ENCODE results near the gene STAC3. TPM values are rescaled to one million over a fixed set of nuclear protein-coding genes. Genes with fewer than 3 reads are reported as not detected.

Gene STAC3
- total RNA-seq (2022; extraction: Qiagen RNA extraction; ENCODE audit: low read depth): 0.16 to 0.57 TPM (median 0.27 TPM) in 5 replicates

DNA sequence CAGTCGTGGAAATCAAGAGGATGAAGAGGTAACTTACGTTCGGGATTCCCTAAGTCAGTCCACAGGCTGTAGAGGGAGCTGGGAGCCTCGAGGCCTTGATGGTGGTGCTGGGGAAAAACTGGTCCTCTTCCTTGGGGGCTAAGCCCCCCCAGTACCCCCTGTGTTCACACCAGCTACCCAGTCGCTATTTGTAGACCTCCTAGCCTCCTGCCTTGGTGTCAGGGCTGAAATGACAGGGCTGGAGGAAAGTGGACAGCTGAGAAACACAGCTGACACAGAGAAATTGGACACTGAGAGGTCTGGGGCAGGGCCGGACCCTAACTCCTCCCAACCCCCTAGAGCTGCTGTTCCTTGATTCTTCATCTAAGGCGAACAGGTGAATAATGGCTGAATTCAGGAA lies at the start of gene STAC3:
Gene STAC3 (minus strand): TSS at position 232 of the 400 bp plus-strand sequence. CDS start 1,551 bp downstream, outside the sequence.

DNA sequence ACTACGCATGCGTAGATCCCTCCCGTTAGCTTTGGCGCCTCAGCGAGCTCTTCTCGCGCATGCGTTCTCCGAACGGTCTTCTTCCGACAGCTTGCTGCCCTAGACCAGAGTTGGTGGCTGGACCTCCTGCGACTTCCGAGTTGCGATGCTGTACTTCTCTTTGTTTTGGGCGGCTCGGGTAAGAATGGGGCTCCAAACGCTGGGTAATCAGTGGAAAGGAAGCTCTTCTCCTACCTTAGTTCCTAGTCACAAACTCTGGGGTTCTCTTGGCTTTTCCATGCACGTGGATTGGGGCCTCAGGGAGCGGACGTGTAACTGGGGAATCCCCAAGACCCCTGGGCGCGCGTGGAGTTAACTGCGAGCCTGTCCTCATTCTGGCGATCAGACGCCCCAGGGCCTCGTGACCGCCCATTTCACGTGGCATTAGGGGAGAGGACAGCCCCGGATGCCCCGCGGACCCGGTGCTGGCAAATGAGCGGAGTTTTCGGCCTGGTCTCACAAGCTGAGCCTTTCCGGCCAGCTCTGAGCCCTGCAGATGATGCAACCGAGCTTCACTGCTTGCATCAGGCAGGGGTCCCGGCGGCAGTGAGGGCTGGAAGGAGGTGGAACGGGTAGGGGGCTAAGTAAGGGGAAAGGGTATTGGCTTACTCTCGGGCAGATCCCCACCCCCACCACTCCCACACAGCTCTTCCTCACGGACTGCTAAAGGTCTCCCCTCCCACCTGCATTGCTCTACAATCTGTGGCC lies 21.2 kb downstream of the STAC3 start, which contains the start of gene SHMT2:
Gene SHMT2 (plus strand): TSS at position 78 of the 747 bp plus-strand sequence. CDS start 68 bp downstream, at position 146.

DNA sequence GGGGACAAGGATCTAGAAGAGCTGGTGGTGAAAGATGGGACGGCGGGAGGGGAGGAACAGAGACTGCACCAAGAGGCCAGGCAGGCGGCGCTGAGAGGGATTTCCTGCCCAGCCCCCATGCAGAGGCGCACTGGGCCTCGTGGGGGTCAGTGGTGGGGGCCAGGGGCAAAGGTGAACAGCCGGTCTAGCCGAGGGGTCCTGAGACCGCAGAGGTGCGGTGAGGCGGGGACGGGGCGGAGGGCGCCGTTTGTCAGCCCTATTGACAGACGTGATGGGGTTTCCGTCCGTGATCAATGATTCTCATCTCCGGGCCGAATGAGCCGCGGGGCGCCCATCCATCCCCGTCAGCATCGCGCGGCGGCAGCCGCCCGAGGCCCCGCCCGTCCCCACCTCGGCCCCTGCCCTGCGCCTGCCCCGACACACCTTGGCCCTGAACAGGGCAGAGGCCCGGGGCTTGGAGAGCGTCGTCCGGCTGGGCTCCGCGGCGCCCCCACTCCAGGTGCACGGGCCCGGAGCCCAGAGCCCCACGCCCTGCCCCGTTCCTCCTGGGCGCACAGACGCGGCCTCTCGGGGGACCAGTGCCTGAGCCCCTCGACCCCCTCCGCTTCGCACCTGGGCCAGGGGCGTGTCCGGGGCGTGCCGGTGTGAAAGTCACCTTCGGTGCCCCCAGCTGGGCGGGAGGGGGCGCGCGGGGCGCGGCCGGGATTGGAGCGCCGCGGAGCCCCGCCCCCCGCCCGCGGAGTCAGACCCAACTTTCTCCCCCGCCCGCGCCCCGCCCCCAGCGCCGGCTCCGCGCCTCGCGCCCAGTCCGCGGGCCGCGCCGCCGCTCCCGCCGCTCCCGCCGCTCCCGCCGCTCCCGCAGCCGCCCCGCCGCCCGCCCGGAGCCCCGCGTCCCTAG lies 34.7 kb downstream of the STAC3 start, which contains the start of gene NXPH4:
Gene NXPH4 (plus strand): TSS at position 781 of the 898 bp plus-strand sequence. CDS start 176 bp downstream, outside the sequence.

Other genes with a start within 250 kb of the STAC3 start
- 5.3 to 6.6 TPM (median 6.4 TPM) in 5 replicates for gene ZBTB39, start 244.6 kb downstream of the STAC3 start, total RNA-seq (2022; extraction: Qiagen RNA extraction; ENCODE audit: low read depth)
- gene TAC3, start 234.7 kb downstream of the STAC3 start, total RNA-seq (2022; extraction: Qiagen RNA extraction; ENCODE audit: low read depth): 0.18 to 0.42 TPM in 2 of 5 replicates, not detected in the others
- 0.12 to 0.42 TPM (median 0.22 TPM) in 5 replicates for gene MYO1A, start 201.1 kb downstream of the STAC3 start, total RNA-seq (2022; extraction: Qiagen RNA extraction; ENCODE audit: low read depth)
- gene NEMP1, start 172.4 kb downstream of the STAC3 start, total RNA-seq (2022; extraction: Qiagen RNA extraction; ENCODE audit: low read depth): 15.1 to 21.3 TPM (median 17.3 TPM) in 5 replicates
- gene NAB2, start 162.1 kb downstream of the STAC3 start, total RNA-seq (2022; extraction: Qiagen RNA extraction; ENCODE audit: low read depth): 15.3 to 24.1 TPM (median 18.8 TPM) in 5 replicates
- gene STAT6, start 139.8 kb downstream of the STAC3 start, total RNA-seq (2022; extraction: Qiagen RNA extraction; ENCODE audit: low read depth): 43.8 to 56.6 TPM (median 55.8 TPM) in 5 replicates
- 18.0 to 25.7 TPM (median 21.5 TPM) in 5 replicates for gene LRP1, start 122.7 kb downstream of the STAC3 start, total RNA-seq (2022; extraction: Qiagen RNA extraction; ENCODE audit: low read depth)
- not detected in 5 replicates for gene LRP1-AS, start 103.6 kb downstream of the STAC3 start, total RNA-seq (2022; extraction: Qiagen RNA extraction; ENCODE audit: low read depth)
- gene NXPH4, start 34.4 kb downstream of the STAC3 start, total RNA-seq (2022; extraction: Qiagen RNA extraction; ENCODE audit: low read depth): 4.6 to 6.2 TPM (median 5.0 TPM) in 5 replicates
- 118 to 151 TPM (median 142 TPM) in 5 replicates for gene SHMT2, start 21.5 kb downstream of the STAC3 start, total RNA-seq (2022; extraction: Qiagen RNA extraction; ENCODE audit: low read depth)
- gene R3HDM2, start 179.9 kb upstream of the STAC3 start, total RNA-seq (2022; extraction: Qiagen RNA extraction; ENCODE audit: low read depth): 8.7 to 11.4 TPM (median 10.0 TPM) in 5 replicates
- gene INHBC, start 183.6 kb upstream of the STAC3 start, total RNA-seq (2022; extraction: Qiagen RNA extraction; ENCODE audit: low read depth): not detected in 5 replicates
- 0.07 to 0.22 TPM (median 0.15 TPM) in 4 of 5 replicates, not detected in the other for gene INHBE, start 204.1 kb upstream of the STAC3 start, total RNA-seq (2022; extraction: Qiagen RNA extraction; ENCODE audit: low read depth)
- 9.3 to 13.8 TPM (median 11.2 TPM) in 5 replicates for gene GLI1, start 208.6 kb upstream of the STAC3 start, total RNA-seq (2022; extraction: Qiagen RNA extraction; ENCODE audit: low read depth)
- gene ARHGAP9, start 228.7 kb upstream of the STAC3 start, total RNA-seq (2022; extraction: Qiagen RNA extraction; ENCODE audit: low read depth): 0.11 to 0.69 TPM (median 0.43 TPM) in 5 replicates
- 134 to 275 TPM (median 156 TPM) in 5 replicates for gene MARS1, start 236.9 kb upstream of the STAC3 start, total RNA-seq (2022; extraction: Qiagen RNA extraction; ENCODE audit: low read depth)